ENCODE results near the gene CCRL2.
"Not testable (repeated sequence)": the region's sequence is repeated elsewhere in the genome, so short reads cannot be mapped to it uniquely, and the experiment has no call there.

The CCRL2 gene

DNA sequence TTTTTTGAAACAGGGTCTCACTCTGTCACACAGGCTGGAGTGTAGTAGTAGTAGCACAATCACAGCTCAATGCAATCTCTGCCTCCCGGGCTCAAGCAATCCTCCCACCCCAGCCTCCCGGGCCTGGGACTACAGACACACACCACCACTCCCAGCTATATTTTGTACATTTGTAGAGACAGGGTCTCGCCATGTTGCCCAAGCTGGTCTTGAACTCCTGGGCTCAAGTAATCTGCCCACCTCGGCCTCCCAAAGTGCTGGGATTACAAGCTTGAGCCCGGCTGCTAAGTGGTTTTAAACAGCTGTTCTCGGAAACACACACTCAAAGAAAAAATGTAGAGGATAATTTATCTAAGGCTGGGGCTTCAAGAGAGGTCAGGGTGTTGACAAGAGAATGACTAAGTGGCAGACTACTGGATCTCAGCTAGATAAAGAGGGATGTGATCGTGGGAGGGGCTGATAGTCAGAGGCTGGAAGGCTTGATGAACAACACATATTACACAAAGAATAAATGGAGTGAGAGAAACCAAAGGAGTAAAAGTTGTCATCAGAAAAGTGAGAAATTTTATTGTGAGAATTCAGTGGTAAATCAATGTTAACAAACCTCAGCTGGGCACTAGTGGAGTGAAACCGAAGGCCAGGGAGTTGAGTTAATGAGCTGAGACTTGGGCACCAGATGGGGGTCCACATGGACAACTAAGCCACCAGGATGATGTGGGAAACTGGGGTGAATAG, 6.9 kb upstream of the CCRL2 start:
- H3K4me3 ChIP-seq (ENCODE audit: low read depth, low read length) = no peak overlapping the region
- peak; percentile 31 for DNase-seq (ENCODE audit: low read depth)

DNA sequence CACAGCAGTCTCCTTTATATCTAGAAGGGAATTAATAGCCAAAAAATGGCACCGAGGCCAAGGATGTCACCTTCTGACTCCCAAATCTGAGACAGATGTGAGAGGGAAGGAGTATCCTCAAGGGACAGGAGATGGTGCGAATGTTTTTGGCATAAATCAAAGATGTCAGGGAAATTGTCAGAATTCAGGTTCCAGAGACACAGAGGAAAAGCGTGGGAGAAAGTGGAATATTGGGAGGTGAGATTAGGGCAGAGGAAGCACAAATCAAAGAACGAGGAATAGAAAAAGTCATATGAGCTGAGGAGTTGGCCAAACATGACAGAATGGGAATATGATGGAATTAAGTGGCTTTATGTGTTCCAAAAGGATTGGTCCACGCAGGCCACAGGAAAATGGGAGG, 6.2 kb upstream of the CCRL2 start:
- DNase-seq (ENCODE audit: low read depth) = no peak
- no peak overlapping the region for H3K4me3 ChIP-seq (ENCODE audit: low read depth, low read length)

DNA sequence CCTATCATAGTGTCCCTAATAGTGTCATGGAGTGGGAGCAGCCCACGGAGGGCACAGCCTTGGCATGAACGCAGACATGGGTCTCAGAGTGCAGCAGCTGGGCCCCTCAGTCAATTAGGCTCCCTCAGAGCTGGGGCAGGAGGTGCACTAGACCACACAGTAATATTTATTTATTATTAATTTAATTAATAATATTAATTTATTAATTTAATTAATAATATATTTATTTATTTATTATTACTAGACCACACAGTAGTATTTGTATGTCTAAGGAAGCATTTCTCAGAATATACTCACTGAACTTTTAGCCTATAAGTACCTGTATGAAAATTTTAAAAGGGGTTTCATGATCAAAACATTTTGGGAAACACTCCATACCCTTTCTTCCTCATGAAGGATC, 5.5 kb upstream of the CCRL2 start:
- H3K4me3 ChIP-seq (ENCODE audit: low read depth, low read length) = no peak overlapping the region
- DNase-seq (ENCODE audit: low read depth) = no peak

DNA sequence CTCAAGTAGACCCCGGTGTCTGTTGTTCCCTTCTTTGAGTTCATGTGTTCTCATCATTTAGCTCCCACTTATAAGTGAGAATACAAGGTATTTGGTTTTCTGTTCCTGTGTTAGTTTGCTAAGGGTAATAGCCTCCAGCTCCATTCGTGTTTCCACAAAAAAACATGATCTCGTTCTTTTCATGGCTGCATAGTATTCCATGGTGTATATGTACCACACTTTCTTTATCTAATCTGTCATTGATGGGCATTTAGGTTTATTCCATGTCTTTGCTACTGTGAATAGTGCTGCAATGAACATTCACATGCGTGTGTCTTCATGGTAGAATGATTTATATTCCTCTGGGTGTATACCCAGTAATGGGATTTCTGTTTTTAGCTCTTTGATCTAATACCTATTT, 4.2 kb upstream of the CCRL2 start:
- not testable (repeated sequence) for H3K4me3 ChIP-seq (ENCODE audit: low read depth, low read length); DNase-seq (ENCODE audit: low read depth)

DNA sequence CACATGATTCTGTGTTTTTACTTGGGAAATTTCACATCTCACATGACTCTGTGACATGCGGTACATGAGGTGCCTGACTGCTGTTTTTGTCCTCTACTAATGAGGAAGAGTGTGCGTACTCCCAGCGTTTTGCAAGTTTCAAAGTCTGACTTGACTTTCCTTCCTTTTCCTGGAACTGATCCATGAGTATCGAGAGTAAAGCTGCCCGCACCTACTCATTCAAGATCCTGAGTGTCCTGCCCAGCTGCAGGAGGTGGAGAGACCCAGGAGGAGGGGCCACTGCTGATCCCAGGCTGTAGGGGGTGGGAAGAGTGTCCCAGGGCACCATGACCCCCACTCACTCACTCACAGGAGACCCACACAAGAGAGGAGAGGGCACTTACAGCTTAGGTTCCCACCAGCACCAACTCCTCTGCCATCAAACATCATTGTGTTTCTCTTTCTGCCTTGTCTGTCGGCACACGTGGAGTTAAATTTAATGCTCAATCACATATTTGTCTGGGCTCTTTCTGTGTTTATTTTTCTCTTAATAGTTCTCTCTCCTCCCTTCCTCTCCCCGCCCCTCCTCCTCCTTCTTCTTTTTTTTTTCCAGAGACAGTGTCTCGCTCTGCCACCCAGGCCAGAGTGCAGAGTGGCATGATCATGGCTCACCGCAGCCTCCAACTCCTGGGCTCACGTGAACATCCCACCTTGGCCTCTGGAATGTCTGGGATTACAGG, 1.6 kb upstream of the CCRL2 start:
- no peak for DNase-seq (ENCODE audit: low read depth)

DNA sequence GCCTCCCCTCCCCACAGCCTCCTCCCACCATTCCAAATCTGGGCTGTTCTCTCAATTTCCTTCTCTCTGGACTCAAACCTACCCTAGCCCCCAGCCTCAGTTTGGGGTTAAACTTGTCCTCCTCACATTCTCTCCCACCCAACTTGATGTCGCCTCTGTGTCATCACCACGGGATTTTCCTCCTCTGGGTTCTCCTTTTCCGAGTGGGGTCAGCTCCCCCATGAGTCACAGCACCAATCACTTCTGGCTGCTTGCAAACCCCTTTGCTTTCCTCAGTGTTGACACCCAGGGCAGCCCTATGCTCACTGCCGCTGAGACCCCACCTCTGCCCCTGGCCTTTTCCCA, 644 bp upstream of the CCRL2 start:
- H3K4me3 ChIP-seq (ENCODE audit: low read depth, low read length) = no peak overlapping the region
- DNase-seq (ENCODE audit: low read depth) = no peak

More for the DNA sequence above, 1.6 kb upstream of the CCRL2 start:
- no peak overlapping the region for H3K4me3 ChIP-seq (ENCODE audit: low read depth, low read length)

DNA sequence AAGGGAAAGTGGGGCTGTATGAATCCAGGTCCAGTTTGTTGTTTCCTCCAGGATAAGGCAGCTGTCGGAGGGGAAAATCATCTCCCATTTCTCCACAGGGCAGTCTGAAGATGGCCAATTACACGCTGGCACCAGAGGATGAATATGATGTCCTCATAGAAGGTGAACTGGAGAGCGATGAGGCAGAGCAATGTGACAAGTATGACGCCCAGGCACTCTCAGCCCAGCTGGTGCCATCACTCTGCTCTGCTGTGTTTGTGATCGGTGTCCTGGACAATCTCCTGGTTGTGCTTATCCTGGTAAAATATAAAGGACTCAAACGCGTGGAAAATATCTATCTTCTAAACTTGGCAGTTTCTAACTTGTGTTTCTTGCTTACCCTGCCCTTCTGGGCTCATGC, 911 bp downstream of the CCRL2 start:
- no peak overlapping the region for H3K4me3 ChIP-seq (ENCODE audit: low read depth, low read length)
- no peak for DNase-seq (ENCODE audit: low read depth)

DNA sequence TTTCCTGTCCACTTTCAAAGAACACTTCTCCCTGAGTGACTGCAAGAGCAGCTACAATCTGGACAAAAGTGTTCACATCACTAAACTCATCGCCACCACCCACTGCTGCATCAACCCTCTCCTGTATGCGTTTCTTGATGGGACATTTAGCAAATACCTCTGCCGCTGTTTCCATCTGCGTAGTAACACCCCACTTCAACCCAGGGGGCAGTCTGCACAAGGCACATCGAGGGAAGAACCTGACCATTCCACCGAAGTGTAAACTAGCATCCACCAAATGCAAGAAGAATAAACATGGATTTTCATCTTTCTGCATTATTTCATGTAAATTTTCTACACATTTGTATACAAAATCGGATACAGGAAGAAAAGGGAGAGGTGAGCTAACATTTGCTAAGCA, 1.8 kb downstream of the CCRL2 start:
- DNase-seq (ENCODE audit: low read depth) = no peak
- no peak overlapping the region for H3K4me3 ChIP-seq (ENCODE audit: low read depth, low read length)

DNA sequence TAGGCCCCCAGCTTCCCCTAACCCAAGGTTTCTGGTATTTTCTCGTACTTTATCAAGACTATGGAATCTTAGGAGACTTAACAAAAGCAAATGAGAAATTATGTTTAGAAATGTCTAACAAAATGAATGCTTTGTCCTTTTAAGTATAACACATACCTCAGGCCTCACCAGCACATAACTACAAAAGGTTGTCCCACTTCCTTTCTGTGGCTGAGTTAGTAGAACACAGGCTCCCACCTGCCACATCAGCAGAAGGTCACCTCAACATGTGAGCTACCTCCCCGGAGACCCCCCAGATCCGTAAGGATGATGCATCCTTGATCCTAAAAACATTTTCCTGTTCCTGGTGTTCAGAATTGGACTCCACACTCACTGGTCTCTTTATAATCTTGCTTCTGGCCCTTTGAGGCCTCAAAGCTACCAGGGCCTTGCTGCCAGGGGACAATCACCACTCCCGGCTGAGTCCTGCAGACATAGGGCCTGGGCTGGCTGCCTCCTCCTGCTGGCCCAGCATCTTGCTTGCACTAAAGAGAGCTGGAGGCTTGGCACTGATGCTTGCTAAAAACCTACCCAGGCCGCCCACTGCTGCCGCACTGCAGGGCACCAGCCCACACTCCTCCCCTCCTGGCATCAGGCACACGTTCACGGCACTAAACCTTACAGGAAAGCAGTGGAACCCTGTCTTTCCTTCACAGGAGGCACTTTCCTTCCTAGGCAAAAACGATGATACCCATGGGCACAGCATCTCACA, 2.9 kb downstream of the CCRL2 start:
- no peak for DNase-seq (ENCODE audit: low read depth)

DNA sequence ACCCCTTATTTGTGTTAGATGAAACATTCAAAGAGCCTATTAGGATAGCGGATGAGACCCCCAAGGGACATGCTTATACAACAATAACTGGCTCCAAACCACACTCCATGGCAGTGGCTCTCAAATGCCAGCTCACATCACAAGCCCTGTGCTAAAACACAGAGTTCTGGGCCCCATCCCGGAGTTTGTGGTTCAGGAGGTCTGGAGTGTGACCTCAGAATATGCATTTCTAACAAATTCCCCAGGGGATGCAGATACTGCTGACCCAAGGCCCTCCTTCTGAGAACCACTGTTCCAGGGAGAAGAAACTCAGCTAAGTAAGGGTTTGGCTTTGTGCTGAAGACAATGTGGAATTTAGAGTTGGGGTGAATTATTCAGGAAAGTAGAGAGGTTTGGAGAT, 3.6 kb downstream of the CCRL2 start:
- DNase-seq (ENCODE audit: low read depth) = no peak
- no peak overlapping the region for H3K4me3 ChIP-seq (ENCODE audit: low read depth, low read length)

More for the DNA sequence above, 2.9 kb downstream of the CCRL2 start:
- H3K4me3 ChIP-seq (ENCODE audit: low read depth, low read length) = no peak overlapping the region

DNA sequence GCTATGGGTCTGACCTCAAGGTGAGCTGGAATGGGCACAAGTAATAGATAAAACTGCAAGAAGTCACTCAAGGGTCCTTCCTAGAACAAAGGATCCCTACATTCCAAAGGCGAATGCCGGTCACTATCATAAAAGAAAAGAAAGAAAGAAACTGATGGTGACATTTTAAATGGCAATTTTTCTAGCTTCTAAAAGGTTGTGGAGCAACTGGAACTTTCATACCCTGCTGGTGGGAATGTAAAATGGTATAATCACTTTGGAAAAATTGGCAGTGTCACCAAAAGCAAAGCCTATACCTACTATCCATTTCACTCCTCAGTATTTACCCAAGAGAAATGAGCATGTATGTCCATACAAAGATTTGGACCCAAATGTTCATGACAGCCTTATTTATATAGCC, 4.2 kb downstream of the CCRL2 start:
- H3K4me3 ChIP-seq (ENCODE audit: low read depth, low read length) = no peak overlapping the region
- DNase-seq (ENCODE audit: low read depth) = no peak

DNA sequence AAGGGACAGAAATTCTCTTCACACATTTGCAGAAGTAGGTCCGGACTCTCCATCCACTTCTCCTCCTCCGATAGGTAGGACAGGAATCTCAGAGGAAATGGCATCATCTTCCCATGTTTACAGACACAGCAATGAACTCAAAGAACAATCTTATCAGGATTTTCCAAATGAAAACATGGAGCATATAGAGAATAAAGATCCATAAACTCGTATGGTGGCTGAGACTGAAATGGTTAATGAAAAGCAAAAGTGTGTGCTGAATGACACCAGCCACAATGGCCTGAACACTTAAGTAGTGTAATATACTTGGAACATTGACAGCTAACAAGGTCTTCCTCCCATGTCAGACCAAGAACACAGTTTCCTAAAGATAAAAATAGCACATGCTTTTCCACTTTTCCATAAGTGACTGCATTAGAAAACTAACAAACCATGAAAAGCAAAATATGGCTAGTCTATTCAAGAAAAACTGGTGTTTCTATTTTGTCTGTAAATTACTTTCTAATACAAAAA, 5.8 kb downstream of the CCRL2 start:
- H3K4me3 ChIP-seq (ENCODE audit: low read depth, low read length) = no peak overlapping the region

DNA sequence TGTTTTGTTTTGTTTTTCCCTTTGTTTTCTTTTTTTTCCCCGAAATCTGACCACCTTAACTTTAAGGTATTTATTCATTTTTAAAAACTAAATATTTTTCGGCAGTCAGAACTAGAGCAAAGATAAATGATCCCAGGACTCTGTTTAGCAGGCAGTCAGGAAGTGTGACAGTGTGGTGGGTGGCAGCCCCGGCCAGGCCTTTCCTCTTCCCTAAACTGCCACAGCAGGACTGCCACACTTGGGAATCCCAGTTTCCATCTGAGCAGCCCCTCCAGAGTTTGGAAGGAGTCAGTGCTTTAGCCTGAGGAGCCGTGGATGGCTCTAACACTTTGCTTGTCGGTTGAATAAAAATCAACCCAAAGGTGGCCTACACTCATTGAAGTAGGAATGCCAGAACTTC, 6.9 kb downstream of the CCRL2 start:
- DNase-seq (ENCODE audit: low read depth) = no peak
- H3K4me3 ChIP-seq (ENCODE audit: low read depth, low read length) = no peak overlapping the region

More for the DNA sequence above, 5.8 kb downstream of the CCRL2 start:
- no peak for DNase-seq (ENCODE audit: low read depth)

DNA sequence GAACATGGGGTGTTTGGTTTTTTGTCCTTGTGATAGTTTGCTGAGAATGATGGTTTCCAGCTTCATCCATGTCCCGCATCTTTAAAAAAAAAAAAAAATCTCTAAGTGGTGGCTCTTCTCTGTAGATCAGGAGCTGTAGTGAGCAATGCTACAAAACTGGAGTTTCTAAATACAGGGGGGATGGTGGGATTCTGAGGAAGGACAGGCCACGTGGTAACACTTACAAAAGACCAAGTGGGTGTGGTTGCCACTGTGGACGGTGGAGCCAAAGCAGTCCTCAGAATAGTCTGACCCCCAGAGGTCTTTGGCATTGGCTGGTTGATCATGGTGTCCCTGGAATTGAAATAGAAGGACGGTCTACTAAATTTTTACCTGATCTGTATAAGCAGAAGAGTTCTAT, 7.7 kb downstream of the CCRL2 start:
- no peak overlapping the region for H3K4me3 ChIP-seq (ENCODE audit: low read depth, low read length)
- DNase-seq (ENCODE audit: low read depth) = no peak

DNA sequence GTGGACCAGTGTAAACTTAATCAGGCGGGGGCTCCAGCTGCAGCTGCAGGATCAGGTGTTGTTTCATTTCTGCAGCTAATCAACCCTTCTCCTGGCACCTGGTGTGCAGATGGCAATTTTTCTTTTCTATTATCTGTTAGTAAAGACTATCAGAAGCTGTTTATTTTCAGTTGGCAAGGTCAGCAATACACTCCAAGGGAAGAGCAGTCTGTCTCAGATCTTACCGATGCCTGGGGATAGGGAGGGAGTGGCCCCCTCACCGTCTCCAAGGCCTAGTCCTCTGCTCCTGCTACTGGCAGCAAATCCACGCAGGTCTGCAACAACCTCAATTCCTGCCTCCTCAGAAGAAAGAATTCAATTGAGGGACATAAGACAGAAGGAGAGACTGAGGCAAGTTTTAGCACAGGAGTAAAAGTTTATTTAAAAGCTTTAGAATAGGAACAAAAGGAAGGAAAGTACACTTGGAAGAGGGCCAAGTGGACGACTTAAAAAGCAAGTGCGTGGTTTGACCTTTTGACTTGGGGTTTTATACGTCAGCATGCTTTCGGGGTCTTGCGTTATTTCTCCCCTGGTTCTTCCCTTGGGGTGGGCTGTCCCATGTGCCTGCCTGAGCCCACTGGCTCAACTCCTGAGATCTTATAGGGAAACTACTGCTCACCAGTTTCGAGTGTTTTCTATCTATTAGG, 9.2 kb downstream of the CCRL2 start:
- no peak overlapping the region for H3K4me3 ChIP-seq (ENCODE audit: low read depth, low read length)
- no peak for DNase-seq (ENCODE audit: low read depth)

DNA sequence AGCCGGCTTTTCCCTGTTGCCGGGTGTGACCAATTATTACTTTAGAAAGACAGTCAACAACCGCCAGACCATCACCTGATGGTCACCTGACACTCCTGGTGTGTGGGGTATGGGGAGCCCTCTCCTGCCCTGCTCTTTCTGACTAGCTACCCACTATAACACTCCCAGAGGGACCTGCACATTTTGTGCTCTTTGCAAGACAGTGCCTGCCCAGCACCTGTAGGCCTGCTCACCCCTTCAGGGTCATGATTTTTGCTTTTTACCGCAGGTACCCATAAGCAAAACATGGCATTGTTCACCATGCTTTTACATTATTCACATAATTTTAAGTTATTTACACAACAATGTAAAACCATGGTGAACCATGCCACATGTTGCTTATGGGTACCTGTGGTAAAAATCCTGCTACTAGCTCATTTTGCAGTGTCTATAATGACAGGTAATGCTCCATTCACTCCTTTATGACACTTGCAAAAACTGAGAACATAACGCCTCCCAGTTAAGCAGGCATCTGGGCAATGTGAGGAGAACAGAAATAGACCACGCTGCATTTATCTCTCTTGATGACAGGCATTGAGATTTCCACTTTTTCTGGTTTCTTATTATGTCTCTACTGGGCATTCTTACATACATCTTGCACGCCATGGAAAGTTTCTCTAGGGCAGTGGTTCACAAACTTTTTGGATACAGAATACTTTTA, 9.9 kb downstream of the CCRL2 start:
- DNase-seq (ENCODE audit: low read depth) = no peak
- no peak overlapping the region for H3K4me3 ChIP-seq (ENCODE audit: low read depth, low read length)

DNA sequence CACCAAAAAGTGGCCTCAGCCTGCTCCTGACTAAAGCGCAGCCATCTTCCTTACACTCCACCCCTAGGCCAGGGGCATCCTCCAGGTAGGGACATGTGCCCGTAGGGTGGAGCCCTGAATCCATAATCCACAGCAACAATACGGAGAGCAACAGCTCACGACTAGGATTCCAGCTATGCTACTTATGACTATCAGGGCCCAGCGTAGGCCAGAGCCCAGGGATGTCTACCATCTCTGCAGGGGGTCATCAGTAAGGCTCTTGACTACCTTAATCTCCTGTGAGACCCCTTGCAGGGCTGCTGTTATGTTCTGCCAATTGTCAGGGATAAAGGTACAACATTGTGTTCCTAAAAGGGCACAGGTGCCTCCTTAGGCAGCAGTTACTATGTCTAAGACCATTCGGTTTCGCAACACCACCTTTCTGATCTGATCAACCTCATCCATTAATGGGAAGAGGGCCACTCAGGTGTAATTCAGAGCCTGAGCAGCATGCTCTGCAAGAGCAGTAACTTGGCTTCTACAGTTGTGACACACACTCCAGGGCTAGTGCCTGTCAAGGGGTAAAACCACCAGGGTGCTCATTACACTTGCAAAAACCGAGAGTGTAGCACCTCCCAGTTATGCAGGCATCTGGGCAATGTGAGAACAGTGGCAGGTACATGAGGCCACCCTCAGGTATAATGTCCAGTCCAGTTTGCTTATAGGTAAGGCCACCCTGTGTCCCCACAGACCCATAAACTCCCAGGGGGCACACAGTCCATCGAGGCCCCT, 11.0 kb downstream of the CCRL2 start:
- H3K4me3 ChIP-seq (ENCODE audit: low read depth, low read length) = no peak overlapping the region
- DNase-seq (ENCODE audit: low read depth) = no peak

DNA sequence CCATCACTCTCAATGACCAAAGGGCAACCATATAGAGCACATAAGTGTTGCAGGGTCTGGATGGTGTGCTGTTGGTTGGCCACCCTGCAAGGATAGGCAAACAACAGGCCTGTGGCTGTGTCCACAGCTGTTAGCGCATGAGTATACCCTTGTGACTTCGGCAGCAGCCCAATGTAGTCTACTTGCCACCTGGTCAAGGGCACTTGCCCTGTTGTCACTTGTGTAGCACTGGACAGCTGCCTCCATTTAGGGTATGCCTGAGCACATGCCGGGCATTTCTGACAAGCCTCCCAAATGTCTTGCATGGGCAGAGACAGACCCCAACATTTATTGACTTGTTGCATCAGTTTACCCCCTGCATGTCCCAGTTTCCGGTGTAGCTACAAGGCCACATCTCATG, 12.8 kb downstream of the CCRL2 start:
- no peak overlapping the region for H3K4me3 ChIP-seq (ENCODE audit: low read depth, low read length)
- no peak for DNase-seq (ENCODE audit: low read depth)

DNA sequence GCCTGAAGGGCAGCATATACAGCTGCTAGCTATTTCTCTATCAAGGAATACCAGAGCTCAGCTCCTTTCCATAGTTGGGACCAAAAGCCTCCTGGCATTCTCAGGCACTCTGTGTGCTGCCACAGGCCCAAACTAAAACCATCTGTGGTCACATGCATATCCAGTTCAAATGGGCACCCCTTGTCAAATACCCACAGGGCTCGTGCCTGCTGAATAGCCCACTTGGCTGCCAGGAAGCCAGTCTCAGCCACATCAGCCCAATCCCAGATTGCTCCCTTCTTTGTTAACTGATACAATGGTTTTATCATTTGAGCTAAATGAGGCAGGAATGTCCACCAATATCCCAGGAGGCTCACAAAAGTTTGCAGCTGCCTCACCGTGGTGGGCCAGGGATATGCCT, 13.9 kb downstream of the CCRL2 start:
- DNase-seq (ENCODE audit: low read depth) = no peak
- H3K4me3 ChIP-seq (ENCODE audit: low read depth, low read length) = no peak overlapping the region

All from skeletal muscle cell (primary cell).